ENCODE results near the gene MCF2L2. TPM values are rescaled to one million over a fixed set of nuclear protein-coding genes. Genes with fewer than 3 reads are reported as not detected.

The MCF2L2 gene
- total and polyA plus RNA-seq, 2 donors (not counting 3 experiments of a cell fraction or from before 2014, with no cell fraction given), result 0.15 to 1.1 TPM

GRCh38 chr3:183307749-183308148 lies 120.7 kb downstream of the MCF2L2 start:
- H3K4me1 ChIP-seq (ENCODE audit: control insufficient read depth, extremely low read depth, insufficient read depth, low read length), result peaks cover 4% of the 10 kb centered on the region
- no peak overlapping the region for H3K9ac ChIP-seq (replicated peaks; ENCODE audit: extremely low read depth, insufficient read depth, low read length)
- ChIA-PET CTCF (interaction anchor here (0.6 to 1.6 kb wide), 4 partner anchors 8 to 123 kb away, joined by 3 to 4 read pairs (median 3); no protein-coding TSS in a partner anchor), POLR2A (no interaction called here)
- H3K4me3 ChIP-seq (replicated peaks in 1 of 3; ENCODE audit: insufficient read depth in 1 of 3, low read depth in 1 of 3, low read length in 3 of 3), result no peak overlapping the region
- no peak overlapping the region for H3K4me2 ChIP-seq (ENCODE audit: insufficient read depth, low read length)
- no peak overlapping the region for H3K27ac ChIP-seq (ENCODE audit: insufficient read depth, low read depth, low read length)
- dilution Hi-C loops (cut with MboI; ENCODE audit: extremely low pct_ligation_motif_present, low sequenced_read_pairs) (no loop called here), intact Hi-C loops (cut with micrococcal nuclease) (no loop called here)
- TF ChIP-seq POLR2A (IDR thresholded peaks at IDR 0.05; ENCODE audit: low read depth, low read length), result no peak
- TF ChIP-seq JUN (IDR thresholded peaks at IDR 0.05; ENCODE audit: borderline replicate concordance, insufficient read depth, insufficient read length, low read depth), result no peak
- no peak for TF ChIP-seq FOS (IDR thresholded peaks at IDR 0.05; ENCODE audit: borderline replicate concordance, insufficient read depth, low read length)
- TF ChIP-seq MYC (IDR thresholded peaks at IDR 0.05; ENCODE audit: low read depth, low read length), result no peak
- TF ChIP-seq POLR2AphosphoS5 (IDR thresholded peaks at IDR 0.05; ENCODE audit: insufficient read depth, low read depth, low read length), result no peak
- TF ChIP-seq CTCF (IDR thresholded peaks at IDR 0.05; ENCODE audit: extremely low read depth in 1 of 2, insufficient read depth in 1 of 2, low read depth in 1 of 2, low read length in 2 of 2), result no peak
- TF ChIP-seq MAX (IDR thresholded peaks at IDR 0.05; ENCODE audit: insufficient read depth, insufficient read length), result no peak
- no peak for TF ChIP-seq GATA2 (IDR thresholded peaks at IDR 0.05; ENCODE audit: insufficient read depth, insufficient read length, low read depth, low read length)
- no peak for TF ChIP-seq EZH2 (IDR thresholded peaks at IDR 0.05; ENCODE audit: borderline replicate concordance, low read depth, low read length, severe bottlenecking)
- H4K20me1 ChIP-seq (replicated peaks; ENCODE audit: control insufficient read depth, extremely low read depth, insufficient read depth, low read length), result no peaks in the 10 kb centered on the region
- BruUV-seq (replicated peaks), result no TSS peak
- no peak overlapping the region for H2AFZ ChIP-seq (ENCODE audit: low read depth, low read length)
- FAIRE-seq, result no peak
- H3K27me3 ChIP-seq (ENCODE audit: control insufficient read depth in 2 of 2, insufficient read depth in 2 of 2, low read length in 2 of 2), result no peaks in the 10 kb centered on the region
- no peaks in the 10 kb centered on the region for H3K36me3 ChIP-seq (ENCODE audit: control insufficient read depth in 2 of 2, extremely low read depth in 1 of 2, insufficient read depth in 2 of 2, low read length in 2 of 2)
- no peak for DNase-seq (ENCODE audit: low read depth, low spot score)
- no peaks in the 10 kb centered on the region for H3K9me1 ChIP-seq (replicated peaks; ENCODE audit: control insufficient read depth, extremely low read depth, insufficient read depth, low read length)
- no peaks in the 10 kb centered on the region for H3K9me3 ChIP-seq (replicated peaks; ENCODE audit: control insufficient read depth, insufficient read depth, low read length)
- H3K79me2 ChIP-seq (ENCODE audit: control insufficient read depth, insufficient read depth, low read length), result no peaks in the 10 kb centered on the region
